Peyer's patch (tissue), 4 donors: ENCODE results near the gene PSMB5.
A peak's percentile ranks its signal among the peaks of the same experiment; 100 is the strongest.

Source experiments
- CTCF ChIP-seq, 6 experiments: fragments of 450-650 bp in 4 of 6; fragments of 200-600 bp in 2 of 6; sonication (generic) in 1 of 6; IDR thresholded peaks; one replicate each; pipeline ENCODE4 v1.5.1; 2017 to 2019; ENCODE audit warnings: antibody characterized with exemption in 6 of 6, mild to moderate bottlenecking in 3 of 6, moderate library complexity in 1 of 6
- POLR2A ChIP-seq, 2 donors: fragments of 450-650 bp; IDR thresholded peaks; one replicate each; pipeline ENCODE4 v1.5.1; 2017; ENCODE audit warnings: antibody characterized with exemption in 2 of 2, mild to moderate bottlenecking in 2 of 2, moderate library complexity in 2 of 2

GRCh38 chr14:22986508-22987054 is 48.1 kb downstream of the PSMB5 start:
- peak; percentile 88 to 95 (median 94) for TF ChIP-seq CTCF (IDR thresholded peaks at IDR 0.05)
- no peak for TF ChIP-seq POLR2A (IDR thresholded peaks at IDR 0.05)
